ENCODE data around the gene PMEPA1.
A peak's percentile ranks its signal among the peaks of the same experiment; 100 is the strongest.

The PMEPA1 gene

DNA sequence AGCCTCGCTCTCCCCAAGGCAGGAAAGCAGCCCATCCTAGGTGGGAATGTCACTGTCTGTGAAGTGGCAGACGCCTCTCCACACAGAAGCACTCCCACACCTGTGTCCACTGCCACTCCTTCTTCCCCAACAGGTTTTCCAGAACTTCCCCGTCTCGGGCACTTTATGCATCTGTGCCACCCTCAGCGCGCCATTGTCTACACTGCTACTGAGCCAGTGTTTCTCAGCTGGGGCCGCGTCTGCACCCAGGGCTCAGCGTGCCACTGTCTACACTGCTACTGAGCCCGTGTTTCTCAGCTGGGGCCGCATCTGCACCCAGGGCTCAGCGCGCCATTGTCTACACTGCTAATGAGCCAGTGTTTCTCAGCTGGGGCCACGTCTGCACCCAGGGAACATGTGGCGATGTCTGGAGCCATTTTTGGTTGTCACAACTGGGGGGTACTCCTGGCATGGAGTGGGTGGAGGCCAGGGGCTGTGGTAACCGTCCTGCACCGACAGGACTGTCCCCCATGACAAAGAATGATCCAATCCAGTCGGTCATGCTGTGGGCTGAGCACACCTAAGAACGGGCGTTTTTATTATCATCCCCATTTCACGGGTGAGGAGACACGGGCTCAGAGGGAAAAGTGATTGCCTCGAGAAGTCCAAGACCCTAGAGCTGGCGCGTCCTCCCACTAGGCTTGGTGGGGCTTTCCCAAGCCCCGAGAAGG is 47.9 kb downstream of the PMEPA1 start:
- no peak for DNase-seq (ENCODE audit: low read depth in 2 of 2)

GRCh38 chr20:57660922-57661745 is 48.7 kb downstream of the PMEPA1 start:
- no peak for DNase-seq (ENCODE audit: low read depth in 2 of 2)

- DNase-seq (ENCODE audit: low read depth in 2 of 2): no peak
Measured at GRCh38 chr20:57660181-57660921, 49.5 kb downstream of the PMEPA1 start.

DNA sequence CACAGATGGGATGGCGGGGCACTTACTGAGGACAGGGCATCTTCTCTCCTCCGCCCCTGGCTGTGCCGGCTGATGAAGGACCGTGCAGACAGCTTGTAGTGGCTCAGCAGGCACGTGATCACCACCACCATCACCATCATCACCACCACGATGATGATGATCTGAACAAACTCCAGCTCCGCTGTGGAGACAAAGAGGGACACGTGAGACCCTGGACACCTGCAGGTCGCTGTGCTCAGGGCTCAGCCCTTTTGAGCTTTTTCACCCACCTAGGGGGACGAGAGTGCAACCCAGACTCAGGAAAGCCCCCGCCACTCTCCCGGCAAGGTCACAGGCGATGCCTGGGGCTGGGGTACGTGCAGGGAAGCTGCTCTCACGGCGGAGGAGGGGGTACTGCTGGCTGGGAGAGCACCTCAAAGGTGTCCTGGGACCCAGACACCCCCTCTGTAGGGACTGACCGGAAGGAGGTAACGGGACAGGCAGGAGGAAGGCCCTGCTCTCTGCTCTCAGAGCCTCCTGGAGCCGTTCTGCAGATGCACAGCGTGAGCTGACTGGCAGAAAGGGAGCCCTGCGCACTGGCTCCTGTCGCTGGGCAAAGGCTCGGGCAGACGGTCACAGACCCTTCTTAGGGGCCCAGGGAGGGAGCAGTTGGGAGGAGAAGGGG is 50.2 kb downstream of the PMEPA1 start:
- DNase-seq (ENCODE audit: low read depth in 2 of 2): no peak

DNA sequence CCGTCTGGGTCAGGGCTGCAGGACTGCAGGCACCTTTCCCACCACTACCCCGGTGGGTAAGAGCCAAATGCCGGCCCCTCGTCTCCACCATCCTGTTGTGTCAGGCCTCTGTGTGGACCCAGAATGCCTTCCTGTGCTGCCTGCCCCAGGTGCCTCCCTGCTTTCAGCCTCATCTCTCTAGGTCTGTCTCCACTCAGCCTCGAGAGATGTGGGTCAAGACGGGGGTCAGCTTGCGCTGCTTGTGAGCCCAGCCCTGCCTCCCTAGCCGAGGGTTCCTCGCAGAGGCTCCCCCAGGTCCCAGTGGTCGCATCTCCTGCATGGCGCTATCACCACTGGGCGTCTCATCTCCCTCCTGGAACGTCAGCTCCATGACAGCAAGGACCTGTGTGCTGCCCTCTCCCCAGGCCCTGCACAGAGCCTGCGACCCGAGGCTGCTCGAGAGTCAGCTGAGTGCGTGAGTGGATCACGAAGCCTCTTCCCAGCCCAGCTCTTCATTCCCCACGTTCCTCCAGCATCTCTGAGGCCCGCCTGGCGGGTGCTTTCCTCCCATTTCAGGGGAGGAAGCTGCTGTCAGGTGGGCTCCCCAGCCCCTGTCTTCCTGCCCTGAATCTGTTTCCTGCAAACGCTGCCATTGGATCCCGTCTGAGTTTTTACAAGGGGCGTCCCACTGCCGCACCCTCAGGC is 50.8 kb downstream of the PMEPA1 start:
- no peak for DNase-seq (ENCODE audit: low read depth in 2 of 2)

DNA sequence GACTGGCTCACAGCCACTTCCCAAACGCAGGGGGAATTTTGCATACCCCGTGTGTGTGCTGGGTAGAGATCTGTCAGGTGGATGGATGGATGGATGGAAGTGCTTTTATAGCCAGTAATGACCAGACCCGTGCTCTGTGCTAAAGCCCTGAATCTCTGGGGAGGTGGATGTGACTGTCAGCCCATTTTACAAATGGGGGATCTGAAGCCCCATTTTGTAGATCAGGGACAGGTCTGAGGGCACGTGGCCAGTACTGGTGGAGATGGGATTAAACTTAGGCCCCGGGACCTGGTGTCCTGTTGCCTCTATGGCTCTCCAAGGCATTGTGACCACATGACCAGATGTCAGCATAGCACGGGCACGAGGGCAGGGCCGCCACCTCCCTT is 51.4 kb downstream of the PMEPA1 start:
- no peak for DNase-seq (ENCODE audit: low read depth in 2 of 2)

DNA sequence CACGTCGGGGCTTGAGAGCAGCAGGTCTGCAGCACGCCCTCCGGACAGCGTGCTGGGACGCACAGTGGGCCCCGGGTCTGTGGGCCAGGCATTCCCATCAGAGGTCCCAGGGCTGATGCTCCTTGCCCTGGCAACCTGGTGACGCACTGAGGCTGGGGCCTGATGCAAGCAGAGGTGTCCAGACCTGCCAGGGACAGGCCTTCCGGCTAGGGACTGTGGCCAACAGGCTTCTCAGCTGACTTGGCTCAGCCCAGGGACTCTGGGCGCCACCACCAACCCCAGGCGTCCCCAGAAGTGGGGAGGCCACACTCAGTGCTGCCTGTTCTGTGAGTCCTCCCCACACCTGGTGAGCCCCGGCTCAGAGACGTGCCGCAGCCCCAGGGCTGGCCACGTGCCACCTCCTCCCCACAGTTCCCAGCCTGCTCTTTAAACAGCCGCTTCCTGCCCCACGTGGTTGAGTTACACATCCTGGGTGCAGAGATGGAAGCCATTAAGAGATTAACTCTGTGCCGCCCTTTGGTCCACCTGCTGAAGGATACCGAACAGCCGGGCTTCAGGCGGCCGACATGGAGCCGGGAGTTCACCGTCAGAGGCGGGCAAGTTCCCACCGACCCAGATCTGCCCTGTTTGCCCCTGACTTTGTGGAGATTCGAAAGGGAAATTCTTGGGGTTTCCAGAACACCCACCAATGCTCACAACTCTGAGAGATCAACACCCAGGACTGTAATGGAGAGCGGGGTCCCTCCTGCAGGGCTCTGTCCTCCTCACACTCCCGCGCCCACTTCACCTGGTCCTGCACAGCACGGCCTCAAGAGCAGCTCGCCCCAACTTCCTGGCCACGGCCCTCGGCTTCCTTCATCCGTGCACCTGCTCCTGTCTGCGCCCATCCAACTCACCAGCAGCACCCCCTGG is 52.0 kb downstream of the PMEPA1 start:
- DNase-seq (ENCODE audit: low read depth in 2 of 2): peak; percentile 7 to 14

GRCh38 chr20:57656821-57657534 is 52.8 kb downstream of the PMEPA1 start:
- no peak for DNase-seq (ENCODE audit: low read depth in 2 of 2)

- no peak for DNase-seq (ENCODE audit: low read depth in 2 of 2)
Measured at GRCh38 chr20:57656252-57656820, 53.5 kb downstream of the PMEPA1 start.

DNA sequence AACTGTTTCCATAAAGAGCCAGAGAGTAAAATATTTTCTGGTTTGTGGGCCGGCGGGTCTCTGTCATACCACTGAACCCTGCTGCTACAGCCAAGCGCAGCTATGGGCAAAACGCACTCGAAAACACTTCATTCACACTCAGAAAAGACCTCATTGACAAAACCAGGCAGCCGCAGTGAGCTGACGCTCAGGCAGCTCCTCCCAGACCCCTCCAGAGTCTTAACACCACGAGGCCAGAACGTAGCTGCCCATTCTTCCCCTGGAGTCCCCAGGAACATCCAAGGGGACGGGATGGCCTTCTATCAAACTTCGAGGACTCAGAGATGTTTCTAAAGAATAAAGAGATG is 54.0 kb downstream of the PMEPA1 start:
- DNase-seq (ENCODE audit: low read depth in 2 of 2): no peak

- DNase-seq (ENCODE audit: low read depth in 2 of 2): no peak
Measured at GRCh38 chr20:57654998-57655808, 54.6 kb downstream of the PMEPA1 start.

DNA sequence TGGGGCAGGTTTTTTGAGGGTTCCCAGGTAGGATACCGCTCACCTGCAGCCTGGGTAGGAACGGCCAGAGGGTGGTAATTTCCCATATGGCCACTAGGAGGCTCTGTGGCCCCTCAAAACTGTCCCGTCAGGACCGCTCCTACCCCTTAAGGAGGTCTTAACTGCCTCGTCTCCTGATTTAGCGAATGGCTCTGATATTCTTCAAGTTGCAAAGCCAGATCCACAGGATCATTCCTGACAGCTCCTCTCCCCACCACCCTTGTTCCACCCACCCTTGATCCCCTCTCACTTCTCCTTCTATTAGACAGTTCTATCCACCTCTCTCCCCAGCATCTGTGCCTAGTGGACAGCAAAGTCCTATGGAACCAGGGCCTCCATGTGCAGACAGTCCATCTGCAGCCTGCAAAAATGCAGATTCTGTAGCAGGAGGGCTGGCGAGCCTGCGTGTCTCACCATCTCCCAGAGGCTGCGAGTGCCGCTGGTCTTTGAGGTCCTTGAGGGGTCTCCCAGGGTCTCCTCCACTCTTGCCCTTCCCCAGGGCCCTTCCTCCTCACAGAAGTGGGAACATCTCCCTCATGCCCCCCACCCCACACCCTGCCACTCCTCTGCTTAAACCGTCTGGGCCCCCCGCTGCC is 55.3 kb downstream of the PMEPA1 start:
- DNase-seq (ENCODE audit: low read depth in 2 of 2): peak in 1 of 2 donors; percentile 29

GRCh38 chr20:57653910-57654309 is 55.9 kb downstream of the PMEPA1 start:
- no peak for DNase-seq (ENCODE audit: low read depth in 2 of 2)

- no peak for DNase-seq (ENCODE audit: low read depth in 2 of 2)
Measured at GRCh38 chr20:57653546-57653900, 56.3 kb downstream of the PMEPA1 start.

- no peak for DNase-seq (ENCODE audit: low read depth in 2 of 2)
Measured at GRCh38 chr20:57652606-57653545, 56.9 kb downstream of the PMEPA1 start.

DNA sequence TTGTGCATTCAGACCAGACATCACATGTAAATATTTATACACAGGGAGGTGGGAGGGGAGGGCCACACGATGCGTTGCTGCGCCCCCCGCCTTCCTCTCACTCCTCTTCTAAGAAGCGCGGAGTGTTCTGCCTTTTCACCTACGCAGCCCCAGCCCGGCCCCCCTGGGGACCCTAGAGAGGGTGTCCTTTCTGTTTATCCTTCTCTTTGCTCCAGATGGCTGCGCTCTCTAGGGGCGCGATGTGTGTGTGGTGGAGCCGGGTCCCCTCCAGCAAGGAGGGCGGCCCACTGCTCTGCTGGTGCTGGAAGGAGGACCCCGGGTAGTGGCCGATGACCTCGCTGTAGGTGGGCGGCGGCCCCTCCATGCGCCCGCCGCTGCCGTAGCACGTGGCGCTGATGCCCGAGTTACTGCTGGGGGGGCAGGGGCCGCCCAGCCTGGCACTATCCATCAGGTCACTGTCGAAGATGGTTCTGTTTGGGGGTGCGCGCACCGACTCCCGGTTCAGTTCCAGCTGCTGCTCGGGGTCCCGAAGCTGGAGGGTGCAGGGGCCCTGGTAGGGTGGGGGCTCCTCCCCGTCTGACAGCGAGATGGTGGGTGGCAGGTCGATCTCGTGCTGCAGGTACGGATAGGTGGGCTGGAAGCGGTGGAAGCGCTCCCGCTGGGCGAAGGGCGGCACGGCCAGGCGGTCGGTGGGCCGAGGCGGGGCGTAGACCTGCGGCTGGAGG is 57.8 kb downstream of the PMEPA1 start:
- DNase-seq (ENCODE audit: low read depth in 2 of 2): no peak

Measured in activated CD4-positive, alpha-beta T cell treated with anti-CD3 and anti-CD28 coated beads for 24 hours (primary cell).